ENCODE data around the gene SPDEF.

Gene SPDEF

GRCh38 chr6:34566830-34567546 is 10.9 kb upstream of the SPDEF start:
- Histone ChIP-seq H3K27ac (no peak overlapping the region), H3K4me3 (no peak overlapping the region)

- H3K4me3 ChIP-seq = no peak overlapping the region
- H3K27ac ChIP-seq = no peak overlapping the region
These were observed 9.6 kb upstream of the SPDEF start for GRCh38 chr6:34565722-34566137.

- Histone ChIP-seq H3K4me3 (no peak overlapping the region), H3K27ac (no peak overlapping the region)
These were observed 8.1 kb upstream of the SPDEF start for GRCh38 chr6:34564181-34564580.

GRCh38 chr6:34563513-34563870 is 7.4 kb upstream of the SPDEF start:
- Histone ChIP-seq H3K4me3 (no peak overlapping the region), H3K27ac (no peak overlapping the region)

GRCh38 chr6:34562861-34563512 is 6.9 kb upstream of the SPDEF start:
- Histone ChIP-seq H3K27ac (no peak overlapping the region), H3K4me3 (no peak overlapping the region)

GRCh38 chr6:34562350-34562749 is 6.2 kb upstream of the SPDEF start:
- no peak overlapping the region for H3K4me3 ChIP-seq
- H3K27ac ChIP-seq = no peak overlapping the region

- no peak overlapping the region for H3K4me3 ChIP-seq
- no peak overlapping the region for H3K27ac ChIP-seq
These were observed 5.0 kb upstream of the SPDEF start for GRCh38 chr6:34561227-34561530.

GRCh38 chr6:34560366-34561226 is 4.5 kb upstream of the SPDEF start:
- Histone ChIP-seq H3K27ac (no peak overlapping the region), H3K4me3 (no peak overlapping the region)

- Histone ChIP-seq H3K4me3 (no peak overlapping the region), H3K27ac (no peak overlapping the region)
These were observed 3.7 kb upstream of the SPDEF start for GRCh38 chr6:34559651-34560365.

GRCh38 chr6:34558172-34558714 is 2.1 kb upstream of the SPDEF start:
- no peak overlapping the region for H3K4me3 ChIP-seq
- H3K27ac ChIP-seq = no peak overlapping the region

- Histone ChIP-seq H3K27ac (no peak overlapping the region), H3K4me3 (no peak overlapping the region)
These were observed 1.1 kb upstream of the SPDEF start for GRCh38 chr6:34557228-34557627.

- no peak overlapping the region for H3K4me3 ChIP-seq
These were observed 364 bp upstream of the SPDEF start for GRCh38 chr6:34556493-34556892.

GRCh38 chr6:34555328-34555727 is 801 bp downstream of the SPDEF start:
- Histone ChIP-seq H3K4me3 (no peak overlapping the region), H3K27ac (peak overlapping the region in 1 of 21 experiments; percentile 2)

More at GRCh38 chr6:34556493-34556892, 364 bp upstream of the SPDEF start:
- H3K27ac ChIP-seq = no peak overlapping the region

- peak overlapping the region in 1 of 21 experiments; percentile 2 for H3K27ac ChIP-seq
- no peak overlapping the region for H3K4me3 ChIP-seq
These were observed 1.2 kb downstream of the SPDEF start for GRCh38 chr6:34555007-34555322.

- no peak overlapping the region for H3K4me3 ChIP-seq
- H3K27ac ChIP-seq = no peak overlapping the region
These were observed 1.7 kb downstream of the SPDEF start for GRCh38 chr6:34554291-34555006.

GRCh38 chr6:34553750-34554149 is 2.4 kb downstream of the SPDEF start:
- no peak overlapping the region for H3K27ac ChIP-seq
- no peak overlapping the region for H3K4me3 ChIP-seq

GRCh38 chr6:34553146-34553545 is 3.0 kb downstream of the SPDEF start:
- no peak overlapping the region for H3K4me3 ChIP-seq
- H3K27ac ChIP-seq = no peak overlapping the region

GRCh38 chr6:34552620-34553019 is 3.5 kb downstream of the SPDEF start:
- H3K27ac ChIP-seq = no peak overlapping the region
- H3K4me3 ChIP-seq = no peak overlapping the region

GRCh38 chr6:34551720-34552119 is 4.4 kb downstream of the SPDEF start:
- Histone ChIP-seq H3K27ac (no peak overlapping the region), H3K4me3 (no peak overlapping the region)

- Histone ChIP-seq H3K4me3 (no peak overlapping the region), H3K27ac (no peak overlapping the region)
These were observed 6.3 kb downstream of the SPDEF start for GRCh38 chr6:34549804-34550202.
